K562 (cell line): Measurements from ENCODE around the gene DYNLT4. TPM values are rescaled to one million over a fixed set of nuclear protein-coding genes. Genes with fewer than 3 reads are reported as not detected.

ENCODE experiments used
- ATAC-seq: fragments of 200-7000 bp; cut with Tn5 transposase; 3 replicates; pipeline ENCODE4 v1.9.1; 2020; ENCODE audit warnings: moderate library complexity
- BruUV-seq: library from RNA; stranded (reverse); fragments of 400-500 nt; replicated peaks from 2 replicates; lab custom pipeline; 2021; lab: Mats Ljungman, UMichigan
- CTCF ChIA-PET: fragments of 300-600 bp; formaldehyde crosslinking; extraction: SDS; loops from one replicate; lab custom pipeline; 2021; ENCODE audit warnings: low intra/inter-chr PET ratio; lab: Yijun Ruan, JAX
- POLR2A ChIA-PET: fragments of 300-600, 350-650 bp; sonication (Branson Sonifier 250); formaldehyde crosslinking; extraction: SDS; loops from one replicate; lab custom pipeline; 2021; ENCODE audit warnings: antibody characterized with exemption, inconsistent platforms; lab: Yijun Ruan, JAX
- DNase-seq, 4 experiments: peaks; one replicate each; pipeline versions ENCODE4 v3.0.0 to v3.0.0-alpha.2; 2011 to 2018; ENCODE audit warnings: low spot score in 3 of 4, mixed read lengths in 3 of 4; ENCODE audit errors: extremely low read depth in 1 of 4
- FAIRE-seq: peaks from 2 replicates; lab custom pipeline; 2011; peaks lifted over from hg19 to GRCh38; lab: Jason Lieb, UNC
- H2AFZ ChIP-seq: 2 replicates; pipeline ENCODE4 v1.6.0; 2011; ENCODE audit warnings: low read depth, low read length, control low read depth, inconsistent platforms
- H3K27ac ChIP-seq: fragments of 200-600 bp; 3 replicates; pipeline ENCODE4 v1.8.0; 2011; ENCODE audit warnings: low read depth, mild to moderate bottlenecking, control low read depth, inconsistent platforms, low read length, moderate library complexity, mixed read lengths; ENCODE audit errors: extremely low read depth
- H3K27me3 ChIP-seq, 2 experiments: fragments of 300-600 bp in 1 of 2; 2 replicates in 1 of 2; 3 replicates in 1 of 2; pipeline versions ENCODE4 v1.6.0 to v1.8.0; 2011; ENCODE audit warnings: inconsistent platforms in 2 of 2, low read length in 2 of 2, mild to moderate bottlenecking in 1 of 2, mixed read lengths in 1 of 2, moderate library complexity in 1 of 2; ENCODE audit not compliant: control insufficient read depth in 2 of 2, insufficient read depth in 2 of 2
- H3K36me3 ChIP-seq: fragments of 300-600 bp; 3 replicates; pipeline ENCODE4 v1.8.0; 2011; ENCODE audit warnings: mild to moderate bottlenecking, low read length, inconsistent platforms; ENCODE audit not compliant: control insufficient read depth, insufficient read depth
- H3K4me1 ChIP-seq, 2 experiments: fragments of 200-600 bp in 1 of 2; replicated peaks in 1 of 2; 2 replicates in 1 of 2; 3 replicates in 1 of 2; pipeline versions ENCODE4 v1.5.1 to v1.8.0; 2011; ENCODE audit warnings: inconsistent platforms in 2 of 2, low read length in 2 of 2, mild to moderate bottlenecking in 1 of 2, mixed read lengths in 1 of 2, moderate library complexity in 1 of 2; ENCODE audit not compliant: control insufficient read depth in 2 of 2, insufficient read depth in 2 of 2
- H3K4me2 ChIP-seq: 2 replicates; pipeline ENCODE4 v1.6.1; 2011; ENCODE audit warnings: low read length, control low read depth, inconsistent platforms, mixed read lengths; ENCODE audit not compliant: insufficient read depth
- H3K4me3 ChIP-seq: fragments of 200-600 bp; sonication (generic), shearing (Covaris generic); 2 replicates; pipeline ENCODE4 v1.5.1; 2016; ENCODE audit warnings: control low read depth, inconsistent platforms
- H3K79me2 ChIP-seq: fragments of 200-600 bp; 3 replicates; pipeline ENCODE4 v1.8.0; 2011; ENCODE audit warnings: low read length, inconsistent platforms; ENCODE audit not compliant: control insufficient read depth, insufficient read depth
- H3K9ac ChIP-seq, 2 experiments: 2 replicates each; pipeline versions ENCODE4 v1.6.0 to v1.6.1; 2011; ENCODE audit warnings: low read depth in 2 of 2, low read length in 2 of 2, control low read depth in 1 of 2, inconsistent platforms in 1 of 2, mild to moderate bottlenecking in 1 of 2, mixed read lengths in 1 of 2; ENCODE audit not compliant: insufficient read depth in 1 of 2
- H3K9me1 ChIP-seq: one replicate; pipeline ENCODE4 v1.6.0; 2011; ENCODE audit warnings: inconsistent platforms, mild to moderate bottlenecking, low read length, moderate library complexity; ENCODE audit not compliant: control insufficient read depth, insufficient read depth
- H3K9me3 ChIP-seq: replicated peaks from 2 replicates; pipeline ENCODE4 v1.5.1; 2011; ENCODE audit warnings: low read depth, low read length, inconsistent platforms; ENCODE audit not compliant: control insufficient read depth, insufficient read depth
- H4K20me1 ChIP-seq: replicated peaks from 2 replicates; pipeline ENCODE4 v1.6.1; 2011; ENCODE audit warnings: low read length, inconsistent platforms, mixed read lengths; ENCODE audit not compliant: control insufficient read depth, insufficient read depth
- ARNT ChIP-seq, 2 experiments: fragments of 450-650 bp; IDR thresholded peaks; 2 replicates each; pipeline ENCODE4 v1.6.1; 2016; ENCODE audit warnings: mild to moderate bottlenecking in 1 of 2
- CCNT2 ChIP-seq: IDR thresholded peaks from 2 replicates; pipeline ENCODE4 v1.6.1; 2011; ENCODE audit warnings: borderline replicate concordance, low read depth, mild to moderate bottlenecking, moderate library complexity, mixed read lengths, low read length; ENCODE audit not compliant: insufficient read length; ENCODE audit errors: extremely low read depth
- CLOCK ChIP-seq: fragments of 250-450 bp; sonication (Bioruptor Pico); IDR thresholded peaks from 2 replicates; pipeline ENCODE4 v1.4.0; 2020; ENCODE audit warnings: mild to moderate bottlenecking, moderate library complexity, borderline replicate concordance
- ELF1 ChIP-seq: fragments of 200-800 bp; sonication (Bioruptor generic); IDR thresholded peaks from 2 replicates; pipeline ENCODE4 v1.6.1; 2016; ENCODE audit warnings: missing genetic modification characterization, missing compliant biosample characterization
- FOXA3 ChIP-seq, 2 experiments: fragments of 450-650 bp in 1 of 2; sonication (generic) in 1 of 2; formaldehyde crosslinking; IDR thresholded peaks in 1 of 2; conservative IDR thresholded peaks in 1 of 2; 2 replicates each; pipeline versions ENCODE4 v1.4.0 to v1.8.0; 2020 to 2022; ENCODE audit warnings: mild to moderate bottlenecking in 2 of 2, missing genetic modification reagents in 1 of 2
- IRF2 ChIP-seq: sonication (generic); formaldehyde crosslinking; IDR thresholded peaks from 2 replicates; pipeline ENCODE4 v1.8.1; 2022; ENCODE audit warnings: mild to moderate bottlenecking, missing genetic modification reagents
- MLX ChIP-seq, 2 experiments: fragments of 450-650 bp in 1 of 2; sonication (generic) in 1 of 2; formaldehyde crosslinking; conservative IDR thresholded peaks; 2 replicates each; pipeline versions ENCODE4 v1.4.0 to v1.8.1; 2020 to 2022; ENCODE audit warnings: mild to moderate bottlenecking in 1 of 2, missing genetic modification reagents in 1 of 2
- PML ChIP-seq: IDR thresholded peaks from 2 replicates; pipeline ENCODE4 v1.6.1; 2012; ENCODE audit warnings: low read length, inconsistent platforms
- POLR2G ChIP-seq: fragments of 200-400 bp; formaldehyde crosslinking; IDR thresholded peaks from 2 replicates; pipeline ENCODE4 v1.6.1; 2017; ENCODE audit warnings: low read depth, mild to moderate bottlenecking, antibody characterized with exemption, low read length, moderate library complexity
- SETDB1 ChIP-seq: IDR thresholded peaks from one replicate; pipeline ENCODE4 v1.6.1; 2012; ENCODE audit warnings: low read length, control low read depth, inconsistent platforms
- ZNF143 ChIP-seq: sonication (generic); formaldehyde crosslinking; IDR thresholded peaks from 2 replicates; pipeline ENCODE4 v1.9.0; 2022; ENCODE audit warnings: mild to moderate bottlenecking, missing genetic modification reagents
- WGBS: fragments of 100-300 bp; shearing (Covaris generic); methylation state at CpG from one replicate; pipeline ENCODE4 v1.1.6; 2016; ENCODE audit warnings: low coverage, mixed read lengths; ENCODE audit not compliant: insufficient coverage; ENCODE audit errors: missing lambda C conversion rate; 5-methylcytosine and 5-hydroxymethylcytosine counted together
- in situ Hi-C: fragments of 300-500 bp; cut with MboI; formaldehyde crosslinking; loops from 4 replicates; pipeline ENCODE4 v1.15.0; 2018; ENCODE audit warnings: inconsistent platforms, mixed read lengths
- intact Hi-C: fragments of 100-400 bp; cut with micrococcal nuclease; formaldehyde crosslinking; loops from 2 replicates; pipeline ENCODE4 v1.14.2; 2022
- polyA plus RNA-seq, 8 experiments: library from polyadenylated mRNA; depleted of rRNA in 4 of 8; stranded (reverse) in 5 of 8; unstranded in 3 of 8; fragments of >200 nt; fragmentation: Nextera tagmentation in 2 of 8; fragmentation: Illumina TruSeq in 1 of 8; extraction: Ambion mirVana in 2 of 8; extraction: Trizol in 1 of 8; gene quantifications; 2 replicates each; pipeline versions ENCODE4 v1.2.1 to v1.2.3, GENCODE V29; 2011 to 2014; ENCODE audit warnings: inconsistent platforms in 1 of 8, missing spikeins in 1 of 8
- total RNA-seq, 7 experiments: library from RNA; depleted of rRNA in 6 of 7; stranded (reverse); fragments of >200 nt in 6 of 7; fragmentation: Illumina TruSeq in 2 of 7; extraction: Trizol in 2 of 7; gene quantifications; 2 replicates each; pipeline versions ENCODE4 v1.2.1 to v1.2.3, GENCODE V29; 2011 to 2021; ENCODE audit warnings: low replicate concordance in 1 of 7
- TF ChIP-seq, protein P1 (sequence below): fragments of 250-450 bp; sonication (Bioruptor Pico); IDR thresholded peaks from 2 replicates; pipeline ENCODE4 v1.9.0; 2021; ENCODE audit warnings: mild to moderate bottlenecking
- TF ChIP-seq, protein P2 (sequence below): fragments of 450-650 bp; formaldehyde crosslinking; IDR thresholded peaks from 2 replicates; pipeline ENCODE4 v1.4.0; 2022; ENCODE audit warnings: missing genetic modification characterization
- TF ChIP-seq, protein P3 (sequence below): fragments of 450-650 bp; IDR thresholded peaks from 2 replicates; pipeline ENCODE4 v1.6.1; 2016; ENCODE audit warnings: antibody characterized with exemption

The DYNLT4 gene
- total and polyA plus RNA-seq, 9 of the 15 experiments (the other 6 are each of a cell fraction or from before 2014, with no cell fraction given), result 0.29 to 0.73 TPM; not detected in 7

DNA sequence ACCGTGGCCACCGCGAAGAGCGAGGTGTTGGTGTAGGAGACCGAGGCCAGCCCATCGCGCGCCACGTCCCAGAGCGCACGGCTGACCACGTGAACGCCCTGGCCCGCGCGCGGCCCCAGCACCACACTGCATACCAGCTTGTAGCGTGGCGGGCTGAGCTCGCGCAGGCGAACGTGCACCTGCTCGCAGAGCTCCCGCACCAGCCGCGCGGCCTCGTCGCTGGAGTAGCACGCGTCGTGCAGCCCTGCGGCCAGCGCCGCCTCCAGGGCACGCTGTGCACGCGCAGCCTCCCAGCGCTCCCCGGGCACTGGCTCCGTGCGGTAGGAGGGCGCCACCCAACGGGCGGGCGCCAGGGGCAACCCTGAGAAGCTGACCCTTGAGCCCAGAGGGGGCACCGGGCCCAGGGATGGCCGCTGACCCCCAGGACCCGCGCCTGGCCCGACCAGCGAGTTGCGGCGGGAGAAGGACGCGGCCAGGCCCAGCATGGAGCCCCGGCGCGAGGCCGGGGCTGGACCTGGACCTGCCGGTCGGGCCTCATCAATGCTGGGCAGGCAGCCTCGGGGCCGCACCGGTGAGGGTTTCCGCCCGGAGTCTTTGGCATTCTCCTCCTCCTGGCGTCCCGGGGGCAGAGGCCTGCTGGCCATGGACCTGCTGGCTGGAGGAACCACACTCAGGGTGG, 987 bp downstream of the DYNLT4 start:
- H3K27me3 ChIP-seq, result no peaks in the 10 kb centered on the region; a peak in 1 of 5 replicates
- in situ Hi-C loops, result loop anchor here (10.0 kb wide), 1 partner anchor 689 kb away; the partner anchor contains the start of gene TESK2
- POLR2A ChIA-PET, result interaction anchor here (0.6 to 16.9 kb wide), 7 partner anchors 13 to 243 kb away, joined by 3 to 594 read pairs (median 5); no protein-coding TSS in a partner anchor
- H3K36me3 ChIP-seq, result peaks cover 52% of the 10 kb centered on the region
- CTCF ChIA-PET, result no interaction called here
- no TSS peak for BruUV-seq
- H4K20me1 ChIP-seq, result no peaks in the 10 kb centered on the region
- H3K9ac ChIP-seq, result peak overlapping the region; percentile 86 to 92
- H3K4me1 ChIP-seq, result peaks cover 61 to 78% of the 10 kb centered on the region in 2 experiments
- peak overlapping the region; percentile 80 for H3K4me2 ChIP-seq
- ATAC-seq (no peak), DNase-seq (no peak), FAIRE-seq (no peak)
- peaks cover 27% of the 10 kb centered on the region for H3K79me2 ChIP-seq
- peak overlapping the region; percentile 100 for H3K27ac ChIP-seq
- H2AFZ ChIP-seq, result no peak overlapping the region; the same call in 1 of the 2 replicates
- no peaks in the 10 kb centered on the region for H3K9me3 ChIP-seq
- peaks cover 5% of the 10 kb centered on the region for H3K9me1 ChIP-seq
- no peak overlapping the region for H3K4me3 ChIP-seq
- WGBS, result 98% methylated on average over 41 of the region's 70 CpGs
- intact Hi-C loops, result loop anchor here (10.0 kb wide), 1 partner anchor 171 kb away; no protein-coding TSS in a partner anchor
- no peak for TF ChIP-seq PML
- TF ChIP-seq, protein P1, sequence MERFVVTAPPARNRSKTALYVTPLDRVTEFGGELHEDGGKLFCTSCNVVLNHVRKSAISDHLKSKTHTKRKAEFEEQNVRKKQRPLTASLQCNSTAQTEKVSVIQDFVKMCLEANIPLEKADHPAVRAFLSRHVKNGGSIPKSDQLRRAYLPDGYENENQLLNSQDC, result no peak
- TF ChIP-seq, protein P2, sequence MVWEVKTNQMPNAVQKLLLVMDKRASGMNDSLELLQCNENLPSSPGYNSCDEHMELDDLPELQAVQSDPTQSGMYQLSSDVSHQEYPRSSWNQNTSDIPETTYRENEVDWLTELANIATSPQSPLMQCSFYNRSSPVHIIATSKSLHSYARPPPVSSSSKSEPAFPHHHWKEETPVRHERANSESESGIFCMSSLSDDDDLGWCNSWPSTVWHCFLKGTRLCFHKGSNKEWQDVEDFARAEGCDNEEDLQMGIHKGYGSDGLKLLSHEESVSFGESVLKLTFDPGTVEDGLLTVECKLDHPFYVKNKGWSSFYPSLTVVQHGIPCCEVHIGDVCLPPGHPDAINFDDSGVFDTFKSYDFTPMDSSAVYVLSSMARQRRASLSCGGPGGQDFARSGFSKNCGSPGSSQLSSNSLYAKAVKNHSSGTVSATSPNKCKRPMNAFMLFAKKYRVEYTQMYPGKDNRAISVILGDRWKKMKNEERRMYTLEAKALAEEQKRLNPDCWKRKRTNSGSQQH (CRISPR knock-in tag), result no peak
- no peak for TF ChIP-seq SETDB1
- TF ChIP-seq CLOCK (CRISPR knock-in tag), result no peak
- no peak for TF ChIP-seq IRF2 (CRISPR knock-in tag)
- TF ChIP-seq ZNF143, result 0 out of 2 replicates have a peak, but pooled peaks have one; percentile 28
- TF ChIP-seq FOXA3 (CRISPR knock-in tag; conservative IDR thresholded peaks at IDR 0.05 in 1 of 2, IDR thresholded peaks at IDR 0.05 in 1 of 2), result no peak
- TF ChIP-seq CCNT2, result peak; percentile 22
- TF ChIP-seq, protein P3, sequence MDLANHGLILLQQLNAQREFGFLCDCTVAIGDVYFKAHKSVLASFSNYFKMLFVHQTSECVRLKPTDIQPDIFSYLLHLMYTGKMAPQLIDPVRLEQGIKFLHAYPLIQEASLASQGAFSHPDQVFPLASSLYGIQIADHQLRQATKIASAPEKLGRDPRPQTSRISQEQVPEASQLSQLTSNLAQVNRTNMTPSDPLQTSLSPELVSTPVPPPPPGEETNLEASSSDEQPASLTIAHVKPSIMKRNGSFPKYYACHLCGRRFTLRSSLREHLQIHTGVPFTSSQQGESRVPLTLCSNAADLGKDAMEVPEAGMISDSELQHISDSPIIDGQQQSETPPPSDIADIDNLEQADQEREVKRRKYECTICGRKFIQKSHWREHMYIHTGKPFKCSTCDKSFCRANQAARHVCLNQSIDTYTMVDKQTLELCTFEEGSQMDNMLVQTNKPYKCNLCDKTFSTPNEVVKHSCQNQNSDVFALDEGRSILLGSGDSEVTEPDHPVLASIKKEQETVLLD, result no peak
- no peak for TF ChIP-seq ELF1 (tag)
- peak; percentile 75 for TF ChIP-seq POLR2G
- TF ChIP-seq MLX (CRISPR knock-in tag; conservative IDR thresholded peaks at IDR 0.05), result no peak
- TF ChIP-seq ARNT (IDR thresholded peaks at IDR 0.05), result no peak
